SK-MEL-5 (cell line): ENCODE results near the gene DTX1. TPM values are rescaled to one million over a fixed set of nuclear protein-coding genes. Genes with fewer than 3 reads are reported as not detected.

Experiments
- DNase-seq: peaks from one replicate; pipeline ENCODE4 v3.0.0-alpha.2; 2016; ENCODE audit warnings: low read depth, low spot score
- in situ Hi-C: cut with HindIII; loops from 2 replicates; pipeline ENCODE4 v1.10.0; 2016; ENCODE audit warnings: low sequenced_read_pairs, high pct_unique_total_duplicates, low pct_unique_long_range_greater_than_20kb
- total RNA-seq: library from RNA; depleted of rRNA; stranded (reverse); fragments of >200 nt; shearing (Covaris generic); gene quantifications from 2 replicates; pipeline ENCODE4 v1.2.3, GENCODE V29; 2014

DTX1 gene
- total RNA-seq, 1 experiment from 2014 or later, result 0.95 TPM

- no peak for DNase-seq
- in situ Hi-C loops, result no loop called here
These were observed 8.8 kb downstream of the DTX1 start for GRCh38 chr12:113065126-113066007.

- in situ Hi-C loops, result no loop called here
- no peak for DNase-seq
These were observed 10.4 kb downstream of the DTX1 start for GRCh38 chr12:113066813-113067400.

GRCh38 chr12:113067987-113068935 is 11.7 kb downstream of the DTX1 start:
- DNase-seq, result no peak
- in situ Hi-C loops, result no loop called here

- DNase-seq, result no peak
- in situ Hi-C loops, result no loop called here
These were observed 12.6 kb downstream of the DTX1 start for GRCh38 chr12:113069149-113069548.

- in situ Hi-C loops, result no loop called here
- no peak for DNase-seq
These were observed 13.2 kb downstream of the DTX1 start for GRCh38 chr12:113069751-113070116.

- no peak for DNase-seq
- in situ Hi-C loops, result no loop called here
These were observed 13.8 kb downstream of the DTX1 start for GRCh38 chr12:113070117-113070906.

- in situ Hi-C loops, result no loop called here
- no peak for DNase-seq
These were observed 14.9 kb downstream of the DTX1 start for GRCh38 chr12:113071135-113072112.

- DNase-seq, result no peak
- in situ Hi-C loops, result no loop called here
These were observed 15.6 kb downstream of the DTX1 start for GRCh38 chr12:113072136-113072535.

GRCh38 chr12:113073586-113073985 is 17.1 kb downstream of the DTX1 start:
- in situ Hi-C loops, result no loop called here
- no peak for DNase-seq

- no peak for DNase-seq
- in situ Hi-C loops, result no loop called here
These were observed 18.7 kb downstream of the DTX1 start for GRCh38 chr12:113075137-113075683.

- in situ Hi-C loops, result no loop called here
- DNase-seq, result no peak
These were observed 20.7 kb downstream of the DTX1 start for GRCh38 chr12:113077057-113077858.

- in situ Hi-C loops, result no loop called here
- DNase-seq, result no peak
These were observed 21.3 kb downstream of the DTX1 start for GRCh38 chr12:113077859-113078255.

- in situ Hi-C loops, result no loop called here
- DNase-seq, result no peak
These were observed 25.3 kb downstream of the DTX1 start for GRCh38 chr12:113081873-113082272.

GRCh38 chr12:113082486-113083148 is 26.1 kb downstream of the DTX1 start:
- no peak for DNase-seq
- in situ Hi-C loops, result no loop called here

GRCh38 chr12:113083863-113084435 is 27.4 kb downstream of the DTX1 start:
- DNase-seq, result no peak
- in situ Hi-C loops, result no loop called here
